ENCODE results near the gene NDUFAF8. TPM values are rescaled to one million over a fixed set of nuclear protein-coding genes. Genes with fewer than 3 reads are reported as not detected.

The NDUFAF8 gene
- total RNA-seq, 1 donor from 2014 or later: 21.8 TPM

Other genes starting within 250 kb of the NDUFAF8 start
- gene CHMP6, start 247.5 kb upstream of the NDUFAF8 start, total RNA-seq: 12.4 and 14.5 TPM in 2 replicates
- 21.8 and 57.7 TPM in 2 replicates for gene BAIAP2, start 204.2 kb upstream of the NDUFAF8 start, total RNA-seq
- not detected in 2 replicates for gene PVALEF, start 73.8 kb upstream of the NDUFAF8 start, total RNA-seq
- 0.99 and 1.5 TPM in 2 replicates for gene AATK, start 73.1 kb upstream of the NDUFAF8 start, total RNA-seq
- gene CEP131, start 16.4 kb upstream of the NDUFAF8 start, total RNA-seq: 4.4 and 6.8 TPM in 2 replicates
- 5.2 and 8.3 TPM in 2 replicates for gene TEPSIN, start 263 bp upstream of the NDUFAF8 start, total RNA-seq
- gene SLC38A10, start 56.0 kb downstream of the NDUFAF8 start, total RNA-seq: 40.3 and 52.0 TPM in 2 replicates
- gene BAHCC1, start 156.1 kb downstream of the NDUFAF8 start, total RNA-seq: 2.6 TPM in 2 replicates